Effector memory CD4-positive, alpha-beta T cell (primary cell): Measurements from ENCODE around the gene MAML3.

ENCODE experiments used
- DNase-seq, 3 donors: peaks; one replicate each; pipeline ENCODE4 v3.0.0-alpha.2; 2020
- H3K27ac ChIP-seq: 2 replicates; pipeline ENCODE4 v1.7.0; 2013; ENCODE audit warnings: mild to moderate bottlenecking, low read length, moderate library complexity; ENCODE audit not compliant: insufficient read depth, poor library complexity, severe bottlenecking
- H3K27me3 ChIP-seq: replicated peaks from 2 replicates; pipeline ENCODE4 v1.7.0; 2013; ENCODE audit warnings: mild to moderate bottlenecking, low read length; ENCODE audit not compliant: insufficient read depth, control insufficient read depth, poor library complexity, severe bottlenecking
- H3K36me3 ChIP-seq: 2 replicates; pipeline ENCODE4 v1.7.0; 2013; ENCODE audit warnings: mild to moderate bottlenecking, low read length, moderate library complexity; ENCODE audit not compliant: control insufficient read depth, insufficient read depth
- H3K4me1 ChIP-seq: 2 replicates; pipeline ENCODE4 v1.7.0; 2013; ENCODE audit warnings: low read length, mild to moderate bottlenecking; ENCODE audit not compliant: control insufficient read depth, insufficient read depth, poor library complexity, severe bottlenecking
- H3K4me3 ChIP-seq: 2 replicates; pipeline ENCODE4 v1.7.0; 2013; ENCODE audit warnings: low read length, low read depth, mild to moderate bottlenecking; ENCODE audit not compliant: insufficient read depth, poor library complexity, severe bottlenecking
- H3K9me3 ChIP-seq: 2 replicates; pipeline ENCODE4 v1.7.0; 2013; ENCODE audit warnings: mild to moderate bottlenecking, low read length, moderate library complexity; ENCODE audit not compliant: control insufficient read depth

The MAML3 gene

DNA sequence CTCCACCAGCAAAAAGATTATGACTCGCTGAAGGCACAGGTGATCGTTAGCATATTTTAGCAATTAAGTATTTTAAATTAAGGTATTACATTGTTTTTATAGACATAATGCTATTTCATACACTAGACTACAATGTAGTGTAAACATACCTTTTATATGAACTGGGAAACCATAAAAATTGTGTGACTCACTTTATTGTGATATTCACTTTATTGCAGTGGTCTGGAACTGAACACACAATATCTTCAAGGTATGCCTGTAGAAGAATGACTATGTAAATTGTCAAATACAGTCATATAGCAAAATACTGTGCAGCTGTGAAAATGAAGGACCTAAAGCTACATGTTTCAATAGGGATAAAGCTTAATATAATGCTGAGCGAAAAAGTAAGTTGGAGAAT lies 26.6 kb upstream of the MAML3 start:
- Histone ChIP-seq H3K4me3 (no peak overlapping the region), H3K27me3 (no peaks in the 10 kb centered on the region)
- no peak for DNase-seq

DNA sequence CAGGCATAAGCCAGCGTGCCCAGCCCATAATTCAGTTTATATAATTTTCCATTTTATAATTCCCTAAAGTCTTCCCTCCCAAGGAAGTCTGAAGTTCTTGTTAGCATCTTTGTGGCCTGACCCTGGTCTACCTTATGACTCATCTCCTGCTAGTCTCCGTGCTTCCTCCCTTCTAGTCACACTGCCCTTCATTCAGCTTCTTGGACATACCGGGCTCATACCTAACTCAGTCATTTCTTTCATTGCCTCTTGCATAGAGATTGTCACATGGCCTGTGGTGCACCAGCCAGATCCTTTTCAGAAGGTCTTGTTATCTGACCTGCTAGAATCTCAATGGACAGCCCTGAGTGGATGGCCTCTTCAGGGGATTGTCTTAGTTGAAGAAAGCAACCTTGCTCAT lies 22.8 kb upstream of the MAML3 start:
- Histone ChIP-seq H3K27ac (no peak overlapping the region), H3K4me3 (no peak overlapping the region), H3K36me3 (no peaks in the 10 kb centered on the region), H3K27me3 (no peaks in the 10 kb centered on the region), H3K9me3 (no peaks in the 10 kb centered on the region), H3K4me1 (no peaks in the 10 kb centered on the region)
- no peak for DNase-seq

More for the DNA sequence above, 26.6 kb upstream of the MAML3 start:
- H3K9me3 ChIP-seq, result no peaks in the 10 kb centered on the region
- no peaks in the 10 kb centered on the region for H3K36me3 ChIP-seq
- H3K4me1 ChIP-seq, result no peaks in the 10 kb centered on the region
- no peak overlapping the region for H3K27ac ChIP-seq

DNA sequence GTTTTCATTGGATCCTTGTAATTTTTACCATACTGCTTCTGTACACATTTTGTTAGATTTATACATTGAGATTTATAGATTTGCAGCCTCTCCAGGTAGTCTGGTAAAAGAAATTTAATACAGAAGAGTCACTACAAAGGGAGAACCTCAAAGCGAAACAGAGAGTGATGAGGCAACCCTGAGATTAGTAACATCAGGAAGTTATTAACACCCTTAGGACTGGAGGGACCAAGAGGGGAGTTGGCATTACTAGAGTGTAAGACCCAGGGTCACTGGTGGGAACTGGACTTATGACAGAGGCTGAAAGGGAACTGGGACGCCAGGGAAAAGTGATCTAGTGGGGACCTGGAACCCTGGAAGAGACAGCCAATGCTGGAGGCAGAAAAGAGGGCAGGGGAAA lies 20.6 kb upstream of the MAML3 start:
- no peaks in the 10 kb centered on the region for H3K27me3 ChIP-seq
- H3K36me3 ChIP-seq, result no peaks in the 10 kb centered on the region
- no peak overlapping the region for H3K27ac ChIP-seq
- no peaks in the 10 kb centered on the region for H3K9me3 ChIP-seq
- no peaks in the 10 kb centered on the region for H3K4me1 ChIP-seq
- no peak for DNase-seq
- no peak overlapping the region for H3K4me3 ChIP-seq

DNA sequence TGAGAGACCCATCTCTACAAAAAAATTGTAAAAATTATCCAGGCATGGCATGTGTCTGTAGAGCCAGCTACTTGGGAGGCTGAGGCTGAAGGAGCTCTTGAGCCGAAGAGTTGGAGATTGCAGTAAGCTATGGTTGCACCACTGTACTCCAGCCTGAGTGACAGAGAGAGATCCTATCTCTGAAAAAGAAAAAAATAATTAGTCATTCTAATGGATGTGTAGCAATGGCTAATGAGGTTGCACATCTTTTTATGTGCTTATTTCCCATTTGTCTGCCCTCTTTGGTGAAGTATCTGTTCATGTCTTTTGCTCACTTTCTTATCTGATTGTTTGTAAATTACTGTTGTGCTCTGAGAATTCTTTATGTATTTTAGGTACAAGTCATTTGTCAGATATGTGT lies 19.0 kb upstream of the MAML3 start:
- no peak for DNase-seq
- no peaks in the 10 kb centered on the region for H3K27me3 ChIP-seq

DNA sequence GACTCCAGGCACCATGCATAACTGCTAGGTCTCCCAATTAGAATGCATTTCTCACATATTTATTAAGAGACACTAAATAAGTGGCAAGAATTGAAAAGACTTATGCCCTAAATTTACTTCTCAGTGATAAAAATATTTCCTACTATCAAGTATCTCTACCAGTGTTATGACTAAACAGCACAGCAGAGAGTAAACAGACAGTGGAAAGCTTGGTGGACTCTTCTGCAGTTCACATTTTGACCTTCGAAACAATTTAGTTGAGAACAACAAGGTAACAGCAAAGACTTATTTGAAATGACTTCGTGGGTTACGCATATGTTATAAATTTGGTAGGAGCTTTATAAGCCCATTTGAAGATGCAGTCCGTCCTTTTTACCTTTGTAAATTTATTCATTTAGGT lies 16.3 kb upstream of the MAML3 start:
- no peaks in the 10 kb centered on the region for H3K36me3 ChIP-seq
- no peaks in the 10 kb centered on the region for H3K27me3 ChIP-seq
- H3K27ac ChIP-seq, result no peak overlapping the region
- no peaks in the 10 kb centered on the region for H3K4me1 ChIP-seq
- no peak overlapping the region for H3K4me3 ChIP-seq
- no peak for DNase-seq
- H3K9me3 ChIP-seq, result no peaks in the 10 kb centered on the region

More for the DNA sequence above, 19.0 kb upstream of the MAML3 start:
- H3K9me3 ChIP-seq, result no peaks in the 10 kb centered on the region
- no peaks in the 10 kb centered on the region for H3K4me1 ChIP-seq
- no peak overlapping the region for H3K4me3 ChIP-seq
- no peak overlapping the region for H3K27ac ChIP-seq
- no peaks in the 10 kb centered on the region for H3K36me3 ChIP-seq

DNA sequence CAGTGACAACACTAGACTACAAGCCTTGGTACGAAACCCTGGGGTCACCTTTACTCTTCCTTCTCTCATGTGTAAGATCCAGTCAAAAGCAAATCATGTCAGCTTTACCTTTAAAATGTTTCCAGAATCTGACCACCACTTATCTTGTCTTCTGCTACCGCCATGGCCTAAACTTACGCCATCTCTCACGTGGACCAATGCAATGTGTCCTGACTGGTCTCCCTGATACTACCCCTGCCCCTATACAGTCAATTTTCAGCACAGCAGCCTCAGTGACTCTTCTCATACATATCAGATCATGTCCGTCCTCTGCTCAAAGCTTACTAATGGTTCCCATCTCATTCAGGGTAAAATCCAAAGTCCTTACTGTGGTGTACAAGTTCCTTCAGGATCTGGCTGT lies 15.0 kb upstream of the MAML3 start:
- no peak for DNase-seq
- H3K36me3 ChIP-seq, result no peaks in the 10 kb centered on the region
- no peaks in the 10 kb centered on the region for H3K27me3 ChIP-seq
- H3K9me3 ChIP-seq, result no peaks in the 10 kb centered on the region
- no peak overlapping the region for H3K4me3 ChIP-seq
- no peak overlapping the region for H3K27ac ChIP-seq
- H3K4me1 ChIP-seq, result no peaks in the 10 kb centered on the region

DNA sequence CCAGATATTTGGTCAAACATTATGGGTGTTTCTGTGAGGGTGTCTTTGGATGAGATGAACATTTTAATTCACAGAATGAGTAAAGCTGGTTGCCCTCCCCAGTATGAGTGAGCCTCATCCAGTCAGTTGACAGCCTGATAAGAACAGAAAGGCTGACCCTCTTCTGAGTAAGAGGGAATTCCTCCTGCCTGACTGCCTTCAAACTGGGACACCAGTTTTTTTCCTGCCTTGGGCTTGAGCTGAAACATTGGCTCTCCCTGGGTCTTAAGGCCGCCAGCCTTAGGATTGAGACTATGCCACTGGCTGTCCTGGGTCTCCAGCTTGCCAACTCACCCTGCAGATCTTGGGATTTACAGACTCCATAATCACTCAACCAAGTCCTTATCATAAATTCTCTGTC lies 14.5 kb upstream of the MAML3 start:
- Histone ChIP-seq H3K36me3 (no peaks in the 10 kb centered on the region), H3K4me1 (no peaks in the 10 kb centered on the region), H3K9me3 (no peaks in the 10 kb centered on the region), H3K4me3 (no peak overlapping the region), H3K27me3 (no peaks in the 10 kb centered on the region), H3K27ac (no peak overlapping the region)
- DNase-seq, result no peak

DNA sequence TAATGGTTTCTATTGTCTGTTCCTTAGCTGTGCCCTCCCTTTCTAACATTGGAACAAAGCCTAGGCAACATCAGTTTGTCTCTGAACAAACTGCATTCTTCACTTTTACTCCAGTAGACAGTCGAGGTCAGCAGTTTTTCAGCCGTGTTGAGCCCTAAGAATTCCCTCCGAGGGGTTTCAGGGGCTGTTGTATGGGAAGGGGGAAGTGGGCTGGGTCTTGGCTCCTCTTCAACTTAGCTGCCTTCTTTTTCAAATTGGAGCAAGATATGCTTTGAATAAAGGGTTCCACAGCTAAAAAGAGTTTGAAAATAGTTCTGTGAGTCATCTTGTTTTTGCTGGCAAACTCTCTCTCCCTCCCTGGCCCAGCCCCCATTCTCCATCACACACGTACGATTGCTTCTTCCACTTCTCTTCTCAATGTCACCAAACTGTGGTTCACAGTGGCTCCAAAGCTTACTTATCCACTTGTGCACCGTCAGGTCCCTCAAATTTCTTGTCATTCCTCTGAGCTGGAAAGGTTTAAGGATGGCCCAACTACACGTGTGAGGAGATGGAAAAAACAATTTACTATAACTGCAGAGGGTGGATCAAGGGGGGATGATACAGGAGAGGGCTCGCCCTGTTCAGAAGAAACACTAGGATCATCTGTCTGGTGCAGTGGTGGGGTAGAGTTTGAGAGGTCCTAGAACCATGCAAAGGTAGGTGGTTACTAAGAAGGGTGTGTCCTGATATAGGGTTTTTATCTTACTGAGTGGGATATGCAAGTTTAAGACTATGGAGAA lies 9.2 kb upstream of the MAML3 start:
- Histone ChIP-seq H3K27me3 (no peaks in the 10 kb centered on the region), H3K36me3 (no peaks in the 10 kb centered on the region), H3K4me1 (no peaks in the 10 kb centered on the region), H3K9me3 (no peaks in the 10 kb centered on the region), H3K4me3 (no peak overlapping the region), H3K27ac (no peak overlapping the region)
- DNase-seq, result no peak

DNA sequence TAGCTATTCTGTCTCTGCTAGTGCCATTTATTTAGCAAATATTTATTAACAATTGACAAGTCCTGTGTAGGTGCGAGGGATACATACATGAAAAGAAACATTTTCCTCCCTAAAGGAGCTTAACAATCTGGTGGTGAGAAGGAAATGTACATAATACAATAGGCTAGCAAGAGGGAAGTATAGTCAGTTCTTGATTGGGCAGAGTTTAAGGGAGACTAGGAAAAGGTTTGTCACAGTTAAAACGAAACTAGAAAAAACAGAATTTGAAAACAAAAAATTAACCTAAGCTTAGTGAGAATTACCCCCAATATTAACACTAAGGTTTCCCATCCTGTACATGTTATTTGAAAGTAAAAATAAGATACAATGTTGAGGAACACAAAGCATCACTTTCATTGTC lies 8.6 kb upstream of the MAML3 start:
- DNase-seq, result no peak
- no peaks in the 10 kb centered on the region for H3K9me3 ChIP-seq
- H3K27me3 ChIP-seq, result no peaks in the 10 kb centered on the region
- no peak overlapping the region for H3K27ac ChIP-seq
- no peaks in the 10 kb centered on the region for H3K36me3 ChIP-seq
- H3K4me1 ChIP-seq, result no peaks in the 10 kb centered on the region
- no peak overlapping the region for H3K4me3 ChIP-seq

DNA sequence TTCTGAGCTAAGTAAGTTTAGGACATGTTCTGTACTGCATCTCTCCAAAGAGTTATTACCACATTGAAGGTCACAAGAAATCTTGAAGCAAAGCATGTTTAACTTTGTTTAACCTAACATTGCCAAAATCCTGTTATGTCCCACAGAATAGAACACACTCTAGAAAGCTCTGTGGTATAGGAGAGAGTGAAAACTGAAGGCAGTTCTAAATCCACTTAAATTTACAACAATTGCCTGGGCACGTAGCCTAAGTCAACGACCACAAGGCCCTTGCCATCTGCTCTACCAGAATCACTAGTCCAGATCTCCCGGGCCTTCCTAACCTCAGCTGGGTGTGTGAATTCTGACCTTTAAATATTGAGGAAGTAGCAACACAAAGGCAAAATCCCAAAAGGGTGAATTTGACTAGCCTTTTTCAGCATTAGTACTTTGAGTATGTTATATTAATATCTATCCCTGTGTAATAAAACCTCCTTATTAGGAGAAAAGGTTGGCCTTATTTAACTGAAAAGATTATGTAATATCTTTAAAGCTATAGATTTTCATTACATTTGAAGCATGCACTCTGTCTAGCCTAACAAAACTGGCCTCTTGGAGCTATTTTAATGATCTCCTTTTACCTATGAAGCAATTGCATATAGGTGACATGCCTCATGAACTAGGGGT lies 4.5 kb upstream of the MAML3 start:
- Histone ChIP-seq H3K4me1 (no peaks in the 10 kb centered on the region), H3K27me3 (no peaks in the 10 kb centered on the region), H3K9me3 (no peaks in the 10 kb centered on the region), H3K4me3 (no peak overlapping the region), H3K27ac (no peak overlapping the region), H3K36me3 (no peaks in the 10 kb centered on the region)
- DNase-seq, result no peak
